ENCODE measurements around the gene DMXL1. TPM values are rescaled to one million over a fixed set of nuclear protein-coding genes. Genes with fewer than 3 reads are reported as not detected.
A peak's percentile ranks its signal among the peaks of the same experiment; 100 is the strongest.

The DMXL1 gene
- total and polyA plus RNA-seq, 2 experiments from 2014 or later, result 28.4 to 41.7 TPM

GRCh38 chr5:119290161-119290569 lies 219.3 kb downstream of the DMXL1 start:
- Histone ChIP-seq H3K27me3 (ENCODE audit: insufficient read depth) (no peaks in the 10 kb centered on the region), H3K4me3 (no peak overlapping the region), H4K20me1 (replicated peaks; ENCODE audit: insufficient read depth) (no peaks in the 10 kb centered on the region), H3K4me2 (peak overlapping the region; percentile 49; the same call in 1 of the 2 replicates), H3F3A (replicated peaks; ENCODE audit: low read depth) (0 out of 2 replicates have a peak, but pooled peaks cover 3% of the 10 kb centered on the region), H3K36me3 (ENCODE audit: insufficient read depth) (no peaks in the 10 kb centered on the region), H2AFZ (no peak overlapping the region), H3K27ac (ENCODE audit: low read depth) (no peak overlapping the region), H3K79me2 (replicated peaks; ENCODE audit: insufficient read depth) (0 out of 2 replicates have a peak, but pooled peaks cover 4% of the 10 kb centered on the region), H3K9me2 (ENCODE audit: insufficient read depth) (no peaks in the 10 kb centered on the region), H3K4me1 (ENCODE audit: insufficient read depth) (peaks cover 21% of the 10 kb centered on the region)
- TF ChIP-seq ZNF462 (CRISPR knock-in tag; IDR thresholded peaks at IDR 0.05) (no peak), NANOG (IDR thresholded peaks at IDR 0.05; ENCODE audit: borderline replicate concordance) (no peak), ETS1 (IDR thresholded peaks at IDR 0.05) (no peak), EZH2phosphoT487 (IDR thresholded peaks at IDR 0.05; ENCODE audit: unreplicated experiment) (no peak), ZNF114 (CRISPR knock-in tag; IDR thresholded peaks at IDR 0.05) (no peak), POLR2AphosphoS5 (IDR thresholded peaks at IDR 0.05; ENCODE audit: low read depth) (no peak), CREB1 (CRISPR knock-in tag; IDR thresholded peaks at IDR 0.05; ENCODE audit: low read depth) (no peak), EZH2 (IDR thresholded peaks at IDR 0.05; ENCODE audit: low read depth, unreplicated experiment) (no peak), CTCF (conservative IDR thresholded peaks at IDR 0.05; ENCODE audit: low read depth in 2 of 2) (no peak), REST (IDR thresholded peaks at IDR 0.05; ENCODE audit: unreplicated experiment) (no peak), ZNF331 (CRISPR knock-in tag; IDR thresholded peaks at IDR 0.05; ENCODE audit: low read depth) (no peak), STAT1 (IDR thresholded peaks at IDR 0.05; ENCODE audit: unreplicated experiment) (no peak), JUNB (IDR thresholded peaks at IDR 0.05; ENCODE audit: unreplicated experiment) (no peak)
- Mint-ChIP-seq H3K4me1 (peaks cover 27% of the 10 kb centered on the region), H3K4me3 (no peak overlapping the region), H3K27me3 (ENCODE audit: insufficient read depth, low read depth, poor library complexity) (no peaks in the 10 kb centered on the region), H3K9me3 (peaks cover 5% of the 10 kb centered on the region; the same call in 1 of the 3 replicates), H3K27ac (no peak overlapping the region), H3K36me3 (ENCODE audit: low read depth) (peaks cover 5% of the 10 kb centered on the region; the same call in 2 of the 3 replicates)
- peak; percentile 28; the same call in 1 of the 3 replicates for ATAC-seq
- DNase-seq (ENCODE audit: low spot score), result no peak
